GM19099 (cell line): Measurements from ENCODE around the gene CDK12.

ENCODE experiments used
- POLR2A ChIP-seq: IDR thresholded peaks from 3 replicates; pipeline ENCODE4 v1.6.1; 2011; ENCODE audit warnings: low read depth; ENCODE audit not compliant: insufficient read length; ENCODE audit errors: extremely low read depth

The CDK12 gene

GRCh38 chr17:39543664-39544063 is 82.4 kb downstream of the CDK12 start:
- TF ChIP-seq POLR2A = no peak

GRCh38 chr17:39547713-39548478 is 86.6 kb downstream of the CDK12 start:
- TF ChIP-seq POLR2A = no peak

- TF ChIP-seq POLR2A = no peak
Measured at GRCh38 chr17:39548494-39549225, 87.4 kb downstream of the CDK12 start.

DNA sequence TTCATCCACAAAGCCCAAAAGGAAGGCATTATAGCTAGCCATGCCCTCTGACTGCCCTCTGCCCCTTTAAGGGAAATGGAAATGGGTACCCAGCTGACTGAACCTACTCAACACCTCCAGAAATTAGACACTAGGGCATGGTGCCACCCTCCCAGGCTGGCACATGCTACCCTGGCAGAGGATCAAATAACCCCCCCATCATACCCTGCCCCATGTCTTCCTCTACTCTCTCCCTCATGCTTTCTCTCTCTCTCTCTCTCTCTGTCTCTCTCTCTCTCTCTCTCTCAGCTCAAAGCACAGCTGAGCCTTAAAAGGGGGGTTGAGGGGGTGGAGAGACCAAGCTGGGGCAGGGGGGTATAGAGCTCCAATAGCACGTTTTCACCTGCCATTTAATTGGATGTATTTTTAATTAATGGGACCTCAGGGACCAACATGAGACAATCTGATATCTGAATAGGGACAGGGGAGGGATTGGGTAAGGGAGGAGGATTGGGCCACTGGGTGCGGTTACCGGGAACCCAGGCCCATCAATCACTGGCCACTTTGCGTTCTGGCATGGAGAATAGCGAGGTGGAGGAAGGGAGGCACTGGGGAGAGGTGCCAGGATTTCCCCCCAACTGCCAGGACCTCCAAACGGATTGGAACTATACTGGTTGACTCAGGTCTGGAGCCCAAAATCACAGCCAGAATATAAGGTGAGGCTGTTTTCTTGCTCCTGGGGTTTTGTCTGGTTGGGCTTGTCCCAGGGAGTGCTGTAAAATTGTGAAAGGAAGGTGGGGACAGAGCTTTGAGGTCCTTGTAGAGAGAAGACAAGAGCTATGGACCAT is 88.7 kb downstream of the CDK12 start:
- no peak for TF ChIP-seq POLR2A

GRCh38 chr17:39551879-39552278 is 90.6 kb downstream of the CDK12 start:
- no peak for TF ChIP-seq POLR2A

- TF ChIP-seq POLR2A = no peak
Measured at GRCh38 chr17:39553341-39553945, 92.2 kb downstream of the CDK12 start.

DNA sequence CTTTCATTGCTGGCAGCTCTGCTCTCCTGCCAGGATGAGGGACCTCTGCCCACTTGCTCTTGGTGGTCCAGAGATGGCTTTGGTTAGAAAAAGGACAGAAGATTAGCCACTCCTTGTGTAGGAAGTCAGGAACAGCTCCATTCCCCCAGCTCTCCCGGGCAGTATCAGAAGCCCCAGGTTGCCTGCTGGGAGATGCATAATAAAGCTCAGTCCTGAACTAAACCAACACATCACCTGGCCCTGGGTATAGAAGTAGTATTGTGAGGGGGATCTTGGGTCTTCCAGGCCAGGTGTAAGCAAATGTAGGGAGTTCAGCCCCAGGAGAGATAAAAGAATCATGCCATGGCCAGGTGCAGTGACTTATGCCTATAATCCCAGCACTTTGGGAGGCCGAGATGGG is 94.1 kb downstream of the CDK12 start:
- TF ChIP-seq POLR2A = no peak

DNA sequence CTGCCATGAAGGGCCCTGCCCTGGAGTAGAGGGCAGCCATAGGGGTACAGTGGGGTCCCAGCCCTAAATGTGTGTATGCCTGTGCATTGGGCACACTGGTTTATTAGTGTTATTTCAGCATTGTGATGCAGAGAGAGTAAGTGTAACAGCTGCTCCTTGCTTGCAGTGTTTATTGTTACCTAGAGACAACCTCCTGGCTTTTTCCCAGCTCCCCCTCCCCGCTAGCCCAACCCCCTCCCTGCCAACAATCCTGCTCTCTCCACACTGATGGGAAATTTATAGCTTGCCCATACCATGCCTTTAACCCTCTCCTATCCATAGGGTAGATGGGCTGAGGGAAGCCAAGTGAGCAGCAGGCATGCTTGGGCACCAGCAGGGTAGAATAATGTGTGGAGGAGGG is 95.1 kb downstream of the CDK12 start:
- TF ChIP-seq POLR2A = no peak

GRCh38 chr17:39562395-39562794 is 101.1 kb downstream of the CDK12 start:
- TF ChIP-seq POLR2A = no peak

DNA sequence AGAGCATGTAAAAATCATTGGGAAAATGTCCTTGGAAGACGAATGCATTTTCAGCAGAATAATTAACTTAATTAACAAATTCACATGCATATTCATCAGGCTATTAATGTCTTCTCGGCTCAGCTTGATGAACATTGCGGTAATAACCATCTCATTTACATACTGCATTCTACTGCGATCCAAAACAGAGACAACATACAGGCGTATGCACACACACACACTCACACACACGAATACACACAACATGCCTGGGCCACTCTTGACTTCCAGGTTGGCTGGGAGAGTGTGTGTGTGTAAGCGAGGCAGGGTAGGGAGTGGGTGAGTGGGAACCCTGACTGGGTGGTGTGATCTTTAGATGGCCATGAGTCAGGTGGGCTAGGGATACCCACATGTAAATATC is 101.7 kb downstream of the CDK12 start:
- no peak for TF ChIP-seq POLR2A

DNA sequence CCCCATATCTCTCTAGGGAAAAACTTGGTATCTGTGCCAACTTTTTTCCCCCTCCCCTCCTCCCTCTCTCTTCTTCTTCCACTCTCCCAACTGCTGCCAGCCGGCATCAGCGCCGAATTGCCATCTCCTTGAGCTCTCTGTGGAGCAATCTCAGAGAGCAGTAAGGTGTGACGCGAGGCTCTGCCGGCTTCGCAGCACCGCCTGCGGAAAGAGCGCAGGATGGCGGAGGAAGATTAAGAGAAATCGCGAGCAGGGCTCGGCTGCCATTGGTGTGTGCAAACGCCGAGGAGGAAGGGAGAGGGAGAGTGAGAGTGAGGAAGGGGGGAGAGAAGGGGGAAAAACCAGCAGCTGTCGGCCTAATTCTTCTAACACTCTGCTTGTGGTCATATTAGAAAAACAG is 102.2 kb downstream of the CDK12 start:
- TF ChIP-seq POLR2A = no peak

GRCh38 chr17:39564211-39564848 is 103.0 kb downstream of the CDK12 start:
- TF ChIP-seq POLR2A = no peak

GRCh38 chr17:39566094-39566850 is 105.0 kb downstream of the CDK12 start:
- TF ChIP-seq POLR2A = no peak

- no peak for TF ChIP-seq POLR2A
Measured at GRCh38 chr17:39568702-39569101, 107.4 kb downstream of the CDK12 start.
